Thyroid gland (tissue), 4 donors: ENCODE data around the gene SEMA6B. TPM values are rescaled to one million over a fixed set of nuclear protein-coding genes. Genes with fewer than 3 reads are reported as not detected.

Experiments used
- DNase-seq, 2 donors: peaks; one replicate each; pipeline ENCODE4 v3.0.0-alpha.2; 2019
- H3K27ac ChIP-seq, 3 donors: fragments of 200-600 bp; sonication (generic); 1 replicate in 2 of 3; 2 replicates in 1 of 3; pipeline ENCODE4 v1.5.1; 2016 to 2019; ENCODE audit warnings: mild to moderate bottlenecking in 1 of 3, moderate library complexity in 1 of 3
- H3K27me3 ChIP-seq: fragments of 200-600 bp; sonication (generic); one replicate; pipeline ENCODE4 v1.5.1; 2019
- H3K36me3 ChIP-seq, 2 donors: fragments of 200-600 bp; sonication (generic); one replicate each; pipeline ENCODE4 v1.5.1; 2016 to 2019
- H3K4me1 ChIP-seq, 2 donors: fragments of 200-600 bp; sonication (generic); one replicate each; pipeline ENCODE4 v1.5.1; 2017 to 2019
- H3K4me3 ChIP-seq, 3 donors: fragments of 200-600 bp; sonication (generic); replicated peaks in 1 of 3; 1 replicate in 2 of 3; 2 replicates in 1 of 3; pipeline ENCODE4 v1.5.1; 2016; ENCODE audit warnings: mild to moderate bottlenecking in 1 of 3
- H3K9me3 ChIP-seq: fragments of 200-600 bp; sonication (generic); one replicate; pipeline ENCODE4 v1.5.1; 2017
- POLR2A ChIP-seq, 2 donors: fragments of 450-650 bp; IDR thresholded peaks; one replicate each; pipeline ENCODE4 v1.6.1; 2017; ENCODE audit warnings: antibody characterized with exemption in 2 of 2, mild to moderate bottlenecking in 2 of 2, moderate library complexity in 1 of 2
- WGBS, 2 donors: methylation state at CpG; one replicate each; pipeline ENCODE4 v1.1.5; 2017; 5-methylcytosine and 5-hydroxymethylcytosine counted together
- intact Hi-C: fragments of 100-400 bp; cut with DNase I; formaldehyde crosslinking; loops from one replicate; pipeline ENCODE4 v1.15.1; 2023
- total RNA-seq, 4 donors: library from RNA; depleted of rRNA; stranded (reverse); fragments of >200 nt; gene quantifications; one replicate each; pipeline ENCODE4 v1.2.3, GENCODE V29; 2016
- TF ChIP-seq, protein P1 (sequence below), 6 experiments: fragments of 200-600 bp in 3 of 6; fragments of 450-650 bp in 3 of 6; sonication (generic) in 3 of 6; IDR thresholded peaks; one replicate each; pipeline ENCODE4 v1.5.1; 2016 to 2019; ENCODE audit warnings: antibody characterized with exemption in 6 of 6, mild to moderate bottlenecking in 2 of 6, inconsistent platforms in 1 of 6, moderate library complexity in 1 of 6

Gene SEMA6B
- total RNA-seq, 4 donors from 2014 or later = 1.2 to 9.1 (median 4.2) TPM

DNA sequence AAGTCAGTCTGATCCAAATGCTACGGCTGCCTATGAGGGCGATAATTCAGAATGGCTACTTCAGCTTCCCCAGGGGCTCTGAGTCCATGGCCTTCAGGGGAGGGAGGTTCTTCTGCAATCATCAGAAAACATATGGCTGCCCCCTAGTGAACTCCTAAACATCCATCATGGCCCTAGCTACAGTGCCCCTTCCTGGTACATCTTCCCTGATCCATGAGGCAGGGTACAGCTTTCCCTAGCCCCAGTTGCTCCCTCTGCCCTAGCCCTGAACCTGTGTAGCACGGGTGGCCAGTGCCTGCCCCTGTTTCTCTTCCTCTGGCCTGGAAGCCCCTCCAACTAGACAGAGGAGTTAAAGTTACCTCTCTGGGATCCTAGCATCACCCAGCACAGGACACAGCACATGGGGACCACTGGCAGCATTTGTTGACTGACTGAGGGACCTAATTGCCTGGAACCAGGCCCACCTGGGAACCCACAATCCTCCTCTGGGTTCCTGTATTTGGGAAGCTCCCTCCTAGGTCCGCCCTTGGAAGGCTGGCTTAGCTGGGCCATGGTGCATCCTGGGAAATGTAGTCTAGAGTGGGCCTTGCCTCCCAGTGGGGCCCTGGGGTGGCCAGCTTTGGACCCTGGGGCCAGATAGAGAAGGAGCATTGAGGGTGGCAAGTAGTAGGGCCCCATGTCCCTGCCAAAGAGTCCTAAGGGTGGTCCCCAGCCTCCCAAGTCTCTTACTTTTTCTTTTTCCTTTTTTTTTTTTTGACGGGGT lies 17.7 kb upstream of the SEMA6B start:
- peaks cover 19% of the 10 kb centered on the region for H3K27me3 ChIP-seq

DNA sequence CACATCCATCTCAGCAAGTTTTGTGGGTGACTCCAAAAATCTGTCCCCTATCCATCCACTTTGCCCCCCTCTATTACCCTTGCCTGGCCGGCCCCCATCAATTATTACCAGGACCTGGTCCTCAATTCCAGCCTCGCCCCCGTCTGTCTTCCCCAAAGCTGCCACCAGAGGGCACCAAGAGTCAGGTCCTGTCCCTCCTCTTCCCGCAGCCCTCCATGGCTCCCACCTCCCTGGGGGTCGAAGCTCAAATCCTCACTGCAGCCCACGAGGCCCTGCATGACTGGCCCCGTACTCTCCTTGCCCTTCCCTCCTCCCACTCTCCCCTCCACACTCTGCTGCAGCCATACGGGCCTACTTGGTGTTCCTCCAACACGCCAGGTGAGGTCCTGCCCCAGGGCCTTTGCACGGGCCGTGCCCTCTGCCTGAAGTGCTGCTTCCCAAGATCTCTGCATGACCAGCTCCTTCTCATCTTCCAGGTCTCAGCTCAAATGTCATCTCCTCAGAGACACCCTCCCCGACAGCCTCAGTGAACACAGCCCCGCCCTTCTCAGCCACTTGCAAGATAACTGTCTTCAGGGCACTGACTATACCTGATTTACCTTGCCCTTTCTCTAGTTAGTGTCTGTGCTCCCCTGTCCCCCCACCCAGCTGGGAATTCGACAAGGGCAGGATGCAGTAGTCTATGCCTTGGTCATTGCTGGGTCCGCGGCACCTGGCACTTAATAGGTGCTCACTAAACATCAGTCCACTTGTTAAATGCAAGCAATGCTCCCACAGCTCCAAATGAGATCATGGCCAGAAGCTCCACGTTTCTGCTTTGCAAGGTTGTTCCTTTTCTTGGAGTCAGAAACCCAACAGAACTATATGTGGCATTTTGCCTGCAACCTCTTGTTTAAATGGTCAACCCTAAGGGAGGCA lies 16.8 kb upstream of the SEMA6B start:
- intact Hi-C loops = loop anchor here (5.0 kb wide), 1 partner anchor 61 kb away; the partner anchor contains the start of gene TNFAIP8L1
- H3K9me3 ChIP-seq = no peaks in the 10 kb centered on the region
- H3K4me3 ChIP-seq = no peak overlapping the region
- peak overlapping the region in 1 of 3 donors; percentile 69 for H3K27ac ChIP-seq
- peaks cover 0 to 8% of the 10 kb centered on the region in 2 donors for H3K4me1 ChIP-seq
- no peaks in the 10 kb centered on the region for H3K36me3 ChIP-seq
- DNase-seq = peak; percentile 48 to 52
- TF ChIP-seq, protein P1, sequence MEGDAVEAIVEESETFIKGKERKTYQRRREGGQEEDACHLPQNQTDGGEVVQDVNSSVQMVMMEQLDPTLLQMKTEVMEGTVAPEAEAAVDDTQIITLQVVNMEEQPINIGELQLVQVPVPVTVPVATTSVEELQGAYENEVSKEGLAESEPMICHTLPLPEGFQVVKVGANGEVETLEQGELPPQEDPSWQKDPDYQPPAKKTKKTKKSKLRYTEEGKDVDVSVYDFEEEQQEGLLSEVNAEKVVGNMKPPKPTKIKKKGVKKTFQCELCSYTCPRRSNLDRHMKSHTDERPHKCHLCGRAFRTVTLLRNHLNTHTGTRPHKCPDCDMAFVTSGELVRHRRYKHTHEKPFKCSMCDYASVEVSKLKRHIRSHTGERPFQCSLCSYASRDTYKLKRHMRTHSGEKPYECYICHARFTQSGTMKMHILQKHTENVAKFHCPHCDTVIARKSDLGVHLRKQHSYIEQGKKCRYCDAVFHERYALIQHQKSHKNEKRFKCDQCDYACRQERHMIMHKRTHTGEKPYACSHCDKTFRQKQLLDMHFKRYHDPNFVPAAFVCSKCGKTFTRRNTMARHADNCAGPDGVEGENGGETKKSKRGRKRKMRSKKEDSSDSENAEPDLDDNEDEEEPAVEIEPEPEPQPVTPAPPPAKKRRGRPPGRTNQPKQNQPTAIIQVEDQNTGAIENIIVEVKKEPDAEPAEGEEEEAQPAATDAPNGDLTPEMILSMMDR (IDR thresholded peaks at IDR 0.05) = peak in 5 of 6 experiments; percentile 20 to 65 (median 57)
- TF ChIP-seq POLR2A (IDR thresholded peaks at IDR 0.05) = no peak
- H3K27me3 ChIP-seq = peaks cover 14% of the 10 kb centered on the region
- 56 to 68% methylated on average over 16 to 17 of the region's 17 CpGs for WGBS, 2 donors

More for the DNA sequence above, 17.7 kb upstream of the SEMA6B start:
- H3K4me1 ChIP-seq = peaks cover 0 to 8% of the 10 kb centered on the region in 2 donors
- H3K9me3 ChIP-seq = no peaks in the 10 kb centered on the region
- H3K27ac ChIP-seq = no peak overlapping the region
- no peaks in the 10 kb centered on the region for H3K36me3 ChIP-seq
- no peak for DNase-seq
- TF ChIP-seq, protein P1 (IDR thresholded peaks at IDR 0.05) = no peak
- TF ChIP-seq POLR2A (IDR thresholded peaks at IDR 0.05) = no peak
- WGBS, 2 donors = 86 to 89% methylated on average over 5 of the region's 5 CpGs
- H3K4me3 ChIP-seq = no peak overlapping the region
- intact Hi-C loops = loop anchor here (5.0 kb wide), 1 partner anchor 60 kb away; the partner anchor contains the start of gene TNFAIP8L1

DNA sequence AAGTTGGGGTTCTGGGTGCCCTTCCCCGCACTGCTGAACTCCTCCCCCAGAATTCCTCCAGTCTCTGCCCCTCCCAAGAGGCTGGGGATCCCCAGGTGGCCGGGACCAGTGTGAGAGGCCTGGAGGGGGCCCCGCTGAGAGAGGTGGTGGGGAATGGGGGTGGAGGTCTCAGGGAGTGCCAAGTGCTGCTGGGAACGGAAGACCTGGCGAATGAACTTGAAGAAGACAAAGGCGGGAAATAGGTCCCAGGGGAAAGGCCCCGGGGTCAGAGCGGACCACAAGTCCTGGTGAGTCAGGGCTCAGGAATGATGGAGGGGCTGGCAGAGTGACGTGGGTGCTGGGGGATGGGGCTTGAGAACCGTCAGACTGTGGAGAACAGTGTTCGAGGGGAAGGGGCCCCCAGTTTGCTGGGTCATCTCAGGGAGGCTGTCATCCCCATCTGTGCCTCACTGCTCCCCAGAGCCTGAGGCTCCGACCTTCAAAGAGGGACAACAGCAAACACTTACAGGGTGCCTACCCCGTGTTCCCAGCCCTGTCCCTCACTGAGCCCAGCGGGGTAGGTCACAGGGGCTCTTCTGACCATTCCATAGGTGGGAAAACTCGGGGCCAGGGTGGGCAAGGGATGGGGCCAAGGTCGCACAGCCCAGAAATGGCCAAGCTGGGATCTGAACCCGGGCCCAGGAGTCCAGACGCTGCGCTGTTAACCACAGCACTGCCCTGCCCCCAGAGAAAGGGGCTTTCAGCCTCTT lies 16.0 kb upstream of the SEMA6B start:
- 42 to 46% methylated on average over 17 to 19 of the region's 19 CpGs for WGBS, 2 donors
- Histone ChIP-seq H3K27me3 (peaks cover 7% of the 10 kb centered on the region), H3K4me3 (no peak overlapping the region), H3K9me3 (no peaks in the 10 kb centered on the region), H3K27ac (peak overlapping the region in 2 of 3 donors; percentile 56 to 69), H3K4me1 (peaks cover 0 to 8% of the 10 kb centered on the region in 2 donors), H3K36me3 (no peaks in the 10 kb centered on the region)
- TF ChIP-seq, protein P1 (IDR thresholded peaks at IDR 0.05) = no peak
- no peak for TF ChIP-seq POLR2A (IDR thresholded peaks at IDR 0.05)
- intact Hi-C loops = loop anchor here (5.0 kb wide), 1 partner anchor 62 kb away; the partner anchor contains the start of gene TNFAIP8L1
- peak; percentile 15 to 17 for DNase-seq

DNA sequence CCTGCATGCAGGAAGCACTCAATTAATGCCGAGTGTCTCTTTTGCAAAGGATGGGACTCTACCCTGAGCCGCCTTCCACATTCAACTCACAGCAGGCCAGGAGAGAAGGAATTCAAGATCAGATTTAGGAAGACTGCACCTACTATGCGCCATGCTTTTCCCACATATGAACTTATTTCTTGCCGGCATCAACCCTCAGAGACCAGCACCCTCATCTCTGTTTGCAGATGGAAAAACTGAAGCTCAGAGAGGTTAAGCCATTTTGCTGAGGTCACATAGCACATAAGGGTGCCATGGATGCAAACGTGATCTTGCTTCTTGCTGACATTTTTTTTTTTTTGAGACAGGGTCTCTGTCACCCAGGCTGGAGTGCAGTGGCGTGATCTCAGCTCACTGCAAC lies 14.2 kb upstream of the SEMA6B start:
- DNase-seq = no peak
- H3K27me3 ChIP-seq = no peaks in the 10 kb centered on the region
- WGBS, 2 donors = 81 to 82% methylated on average over 6 of the region's 6 CpGs
- H3K4me3 ChIP-seq = no peak overlapping the region
- no peak overlapping the region for H3K27ac ChIP-seq
- peaks cover 0 to 8% of the 10 kb centered on the region in 2 donors for H3K4me1 ChIP-seq
- H3K36me3 ChIP-seq = no peaks in the 10 kb centered on the region
- H3K9me3 ChIP-seq = no peaks in the 10 kb centered on the region
- no peak for TF ChIP-seq POLR2A (IDR thresholded peaks at IDR 0.05)
- TF ChIP-seq, protein P1 (IDR thresholded peaks at IDR 0.05) = no peak
- intact Hi-C loops = no loop called here
